ENCODE results near the gene YES1.
A peak's percentile ranks its signal among the peaks of the same experiment; 100 is the strongest.
"Not testable (repeated sequence)": the region's sequence is repeated elsewhere in the genome, so short reads cannot be mapped to it uniquely, and the experiment has no call there.

Gene YES1

GRCh38 chr18:820591-821165, 8.6 kb upstream of the YES1 start:
- no peak for DNase-seq

- DNase-seq: no peak
Measured at GRCh38 chr18:816869-817268, 4.8 kb upstream of the YES1 start.

GRCh38 chr18:816088-816653, 4.1 kb upstream of the YES1 start:
- DNase-seq: no peak

- DNase-seq: no peak
Measured at GRCh38 chr18:815353-815752, 3.3 kb upstream of the YES1 start.

- DNase-seq: no peak
Measured at GRCh38 chr18:814300-815084, 2.5 kb upstream of the YES1 start.

- no peak for DNase-seq
Measured at GRCh38 chr18:813172-814071, 1.4 kb upstream of the YES1 start.

- DNase-seq: peak; percentile 73
Measured at GRCh38 chr18:812376-813171, 532 bp upstream of the YES1 start.

GRCh38 chr18:811182-811891, 705 bp downstream of the YES1 start:
- no peak for DNase-seq

- DNase-seq: no peak
Measured at GRCh38 chr18:809985-810642, 1.9 kb downstream of the YES1 start.

- DNase-seq: not testable (repeated sequence)
Measured at GRCh38 chr18:809228-809627, 2.8 kb downstream of the YES1 start.

- no peak for DNase-seq
Measured at GRCh38 chr18:808502-808901, 3.5 kb downstream of the YES1 start.

GRCh38 chr18:808086-808485, 4.0 kb downstream of the YES1 start:
- no peak for DNase-seq

- DNase-seq: no peak
Measured at GRCh38 chr18:805755-806110, 6.3 kb downstream of the YES1 start.

- DNase-seq: no peak
Measured at GRCh38 chr18:805008-805754, 6.9 kb downstream of the YES1 start.

GRCh38 chr18:801137-801536, 10.9 kb downstream of the YES1 start:
- no peak for DNase-seq

- DNase-seq: no peak
Measured at GRCh38 chr18:799943-800342, 12.1 kb downstream of the YES1 start.

- DNase-seq: not testable (repeated sequence)
Measured at GRCh38 chr18:795383-795782, 16.7 kb downstream of the YES1 start.

GRCh38 chr18:789397-789796, 22.6 kb downstream of the YES1 start:
- DNase-seq: no peak

- no peak for DNase-seq
Measured at GRCh38 chr18:785242-785641, 26.8 kb downstream of the YES1 start.

GRCh38 chr18:784470-785172, 27.4 kb downstream of the YES1 start:
- no peak for DNase-seq
